HG03565 (cell line): ENCODE results near the gene C2orf80.
"Not testable (repeated sequence)": the region's sequence is repeated elsewhere in the genome, so short reads cannot be mapped to it uniquely, and the experiment has no call there.

Experiments
- ATAC-seq: cut with Tn5 transposase; IDR thresholded peaks from one replicate; pipeline ENCODE4 v1.9.1; 2021; ENCODE audit warnings: mild to moderate bottlenecking, moderate library complexity; ENCODE audit not compliant: unreplicated experiment

C2orf80 gene

DNA sequence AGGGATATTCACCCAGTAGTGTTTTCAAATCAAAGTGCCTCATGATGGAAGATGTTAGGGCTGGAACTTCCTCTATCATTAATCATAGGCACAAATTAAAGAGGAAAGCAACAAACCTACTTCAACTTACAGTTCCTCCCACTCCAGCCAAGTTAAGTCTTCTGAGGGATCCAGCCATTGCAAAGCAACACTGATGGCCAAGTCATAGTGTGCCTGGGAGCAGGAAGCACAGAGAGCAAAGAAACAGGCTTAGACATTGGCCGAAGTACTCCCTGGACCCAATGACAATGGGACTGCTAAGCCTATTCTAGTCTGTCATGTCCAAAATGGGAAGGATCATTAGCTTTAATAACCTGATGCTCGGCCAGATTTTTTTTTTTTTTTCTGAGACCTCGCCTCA lies 7.0 kb downstream of the C2orf80 start:
- ATAC-seq = no peak

DNA sequence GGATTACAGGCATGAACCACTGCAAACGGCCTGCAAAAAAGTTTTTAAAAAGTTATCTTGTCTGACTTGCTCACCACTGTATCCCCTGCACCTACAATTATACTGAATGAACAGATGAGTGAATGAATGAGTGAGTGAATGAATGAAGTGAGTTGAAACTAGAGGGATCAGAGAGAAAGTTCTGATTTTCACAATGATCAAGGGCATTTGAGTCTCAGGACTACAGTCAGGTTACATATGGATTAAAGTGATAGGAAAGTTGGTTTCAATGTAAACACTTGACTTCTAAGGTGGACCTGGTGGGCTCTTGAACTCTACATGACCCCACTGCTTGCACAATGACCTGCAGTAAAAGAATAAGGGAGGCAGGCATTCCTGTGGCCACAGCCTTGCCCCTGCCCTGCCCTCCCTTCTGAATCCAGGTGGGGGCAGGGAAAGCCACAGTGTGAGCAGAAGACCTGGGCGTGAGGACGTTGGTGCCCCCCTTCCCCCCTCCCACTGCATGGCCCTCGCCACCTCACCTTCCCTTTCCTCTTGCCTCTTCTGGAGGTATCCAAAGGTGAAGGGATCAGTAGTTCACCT lies 10.7 kb downstream of the C2orf80 start:
- ATAC-seq = no peak

DNA sequence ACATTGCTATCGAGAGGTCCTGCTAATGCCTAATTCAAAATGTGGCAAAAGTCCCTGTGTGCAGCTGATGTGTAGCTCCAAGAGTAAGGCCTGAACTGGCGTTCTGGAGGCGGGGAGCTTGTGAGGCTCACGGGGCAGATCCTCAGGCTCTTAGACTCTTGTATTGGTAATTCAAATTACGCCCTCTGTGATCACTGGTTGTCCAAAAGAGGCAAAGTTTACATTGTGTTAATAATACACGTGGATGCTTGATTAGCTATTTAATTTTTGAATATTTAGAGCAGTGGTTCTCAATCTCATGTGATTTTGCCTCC lies 14.0 kb downstream of the C2orf80 start:
- ATAC-seq = no peak

DNA sequence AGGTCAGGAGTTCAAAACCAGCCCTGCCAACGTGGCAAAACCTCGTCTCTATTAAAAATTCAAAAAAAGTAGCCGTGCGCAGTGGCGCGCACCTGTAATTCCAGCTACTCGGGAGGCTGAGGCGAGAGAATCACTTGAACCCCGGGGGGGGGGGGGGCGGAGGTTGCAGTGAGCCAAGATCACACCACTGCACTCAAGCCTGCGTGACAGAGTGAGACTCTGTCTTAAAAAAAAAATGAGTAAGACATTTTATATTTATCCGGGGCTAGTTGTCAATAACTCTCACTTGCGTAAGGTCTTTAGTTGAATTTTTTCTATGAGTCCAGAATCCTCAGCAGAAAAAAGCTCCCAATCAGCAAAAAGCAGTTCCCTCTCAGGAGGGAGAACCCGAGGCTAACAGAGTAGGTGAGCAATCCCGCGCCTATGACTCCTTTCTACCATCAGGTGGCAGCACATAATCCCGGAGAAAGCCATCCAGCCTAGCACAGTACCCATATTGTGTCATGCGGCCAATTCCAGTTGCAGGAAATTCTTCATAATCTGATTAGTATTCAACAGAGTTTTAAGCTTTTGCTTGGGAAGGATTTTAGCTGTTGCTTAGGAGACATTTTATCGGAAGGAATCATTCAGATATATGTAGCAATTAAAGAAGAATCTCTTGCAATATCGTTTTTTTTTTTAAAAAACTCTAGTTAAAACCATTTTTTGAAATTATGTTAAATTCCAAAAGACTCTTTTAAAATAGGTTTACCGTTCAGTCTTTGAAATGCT lies 14.6 kb downstream of the C2orf80 start:
- peak; percentile 98 for ATAC-seq

DNA sequence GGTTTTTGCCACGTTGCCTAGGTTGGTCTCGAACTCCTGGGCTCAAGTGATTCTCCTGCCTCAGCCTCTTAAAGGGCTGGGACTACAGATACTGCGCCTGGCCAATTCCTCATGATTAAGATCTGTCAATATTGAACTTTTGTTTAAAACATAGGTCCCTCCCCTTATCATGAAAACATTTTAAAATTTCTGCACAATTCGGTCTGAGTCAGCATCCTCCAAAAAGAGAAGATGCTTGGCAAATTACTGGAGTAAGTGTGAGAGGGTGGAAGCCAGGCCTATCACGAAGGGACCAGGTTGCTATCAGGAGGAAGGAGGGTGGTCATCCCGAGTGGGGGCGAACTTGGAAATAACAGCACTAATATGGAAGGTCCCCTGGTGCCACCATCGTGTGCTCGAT lies 15.7 kb downstream of the C2orf80 start:
- ATAC-seq = no peak

DNA sequence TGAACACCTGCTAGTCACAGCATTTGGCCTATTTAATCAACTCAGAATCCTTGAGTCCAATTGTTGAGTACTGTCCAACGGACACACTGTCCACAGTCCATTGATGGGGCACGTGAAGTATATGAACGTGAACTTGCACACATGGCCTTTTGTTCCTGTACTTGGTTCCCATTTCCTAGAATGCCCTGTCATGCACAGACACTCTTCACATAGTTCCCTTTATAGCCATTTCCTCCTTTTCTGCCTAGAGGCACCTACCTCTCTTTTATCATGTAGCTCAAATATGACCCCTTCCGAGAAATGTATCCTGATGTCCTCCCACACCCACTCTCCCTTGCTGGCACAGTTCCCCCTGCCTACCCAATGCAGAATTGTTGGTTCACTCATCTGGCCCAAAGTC lies 17.7 kb downstream of the C2orf80 start:
- no peak for ATAC-seq

DNA sequence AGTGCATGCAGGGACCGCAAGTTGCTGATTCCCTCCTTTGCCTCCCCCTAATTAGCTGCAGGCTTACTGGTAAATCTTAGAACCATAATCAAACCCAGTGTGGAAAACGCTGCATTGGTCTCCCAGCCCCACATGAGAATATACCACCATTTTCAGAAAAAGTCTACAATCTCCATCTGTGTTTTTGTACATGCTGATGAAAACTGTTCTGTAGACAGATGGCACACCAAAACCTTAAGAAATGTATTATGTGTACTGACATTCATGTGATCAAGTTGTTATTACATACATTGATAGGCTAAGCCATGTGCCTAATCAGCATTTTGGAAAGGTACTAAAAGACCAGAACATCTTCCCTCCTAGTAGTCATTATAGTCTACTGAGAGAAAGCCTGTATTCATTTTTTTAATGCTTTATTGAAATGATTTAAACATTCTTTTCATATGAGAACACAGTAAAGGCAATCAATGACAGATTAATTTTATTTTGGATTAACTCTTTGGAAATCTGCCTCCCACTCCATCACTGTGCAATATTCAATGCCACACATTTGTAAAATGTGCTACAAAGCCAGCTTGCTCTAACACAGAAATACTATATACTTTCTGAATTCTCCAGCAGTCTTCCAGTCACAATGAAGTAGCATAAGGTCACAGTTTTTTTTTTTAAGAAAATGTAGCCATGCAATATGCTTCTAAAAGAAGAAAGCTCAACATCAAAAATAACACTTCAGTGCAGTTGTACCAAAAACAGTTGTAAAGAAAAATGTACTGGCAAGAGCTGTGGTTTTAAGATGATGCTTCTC lies 24.7 kb downstream of the C2orf80 start:
- no peak for ATAC-seq

DNA sequence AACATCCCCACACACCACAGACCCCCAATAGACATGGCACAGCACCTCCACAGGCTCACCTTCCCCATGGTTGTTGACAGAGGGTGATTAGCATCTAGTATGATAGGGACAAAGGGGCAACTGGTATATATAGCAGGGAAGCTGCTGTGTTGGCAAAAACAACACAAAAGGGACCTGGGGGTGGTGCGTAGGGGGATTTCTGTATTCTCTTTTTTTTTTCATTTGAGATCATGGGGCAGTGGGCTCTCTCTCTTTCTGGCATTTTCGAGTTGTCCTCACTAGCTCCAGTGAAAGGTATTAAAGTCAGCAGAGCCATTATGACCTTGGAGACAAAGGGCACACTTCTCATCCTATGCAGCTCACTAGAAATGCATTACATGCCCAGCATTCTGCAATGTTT lies 26.3 kb downstream of the C2orf80 start, which contains the start of gene CRYGA:
TSS of gene CRYGA (minus strand) at position 101 of the 400 bp plus-strand sequence. CDS start at position 68, 33 bp downstream.
- ATAC-seq = no peak

DNA sequence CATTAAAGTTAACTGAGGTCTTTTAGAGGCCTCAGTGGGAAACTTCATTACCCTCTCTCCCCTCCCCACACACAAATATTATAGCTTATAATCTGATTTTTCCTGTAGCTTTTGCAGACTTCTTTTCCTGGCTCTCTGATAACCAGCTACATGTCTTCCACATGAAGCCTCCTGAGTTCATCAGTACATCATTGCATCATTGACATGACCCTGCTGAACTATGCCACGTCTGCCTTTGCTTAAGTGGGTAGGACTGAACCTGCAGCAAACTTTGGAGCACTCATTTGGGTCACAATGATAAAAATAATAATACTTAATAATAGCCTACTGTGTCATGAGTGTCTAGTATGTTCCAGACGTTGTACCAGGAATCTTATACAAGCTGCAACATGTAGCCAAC lies 33.4 kb downstream of the C2orf80 start:
- ATAC-seq = no peak

DNA sequence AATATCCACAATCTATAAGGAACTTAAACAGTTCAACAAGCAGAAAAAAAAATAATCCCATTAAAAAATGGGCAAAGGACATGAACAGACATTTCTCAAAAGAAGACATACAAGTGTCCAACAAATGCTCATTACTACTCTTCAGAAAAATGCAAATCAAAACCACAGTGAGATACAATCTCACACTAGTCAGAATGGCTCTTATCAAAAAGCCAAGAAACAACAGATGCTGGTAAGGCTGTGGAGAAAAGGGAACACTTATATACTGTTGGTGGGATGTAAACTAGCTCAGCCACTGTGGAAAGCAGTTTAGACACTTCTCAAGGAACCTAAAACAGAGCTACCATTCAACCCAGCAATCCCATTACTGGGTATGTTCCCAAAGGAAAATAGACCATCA lies 36.7 kb downstream of the C2orf80 start:
- no peak for ATAC-seq

DNA sequence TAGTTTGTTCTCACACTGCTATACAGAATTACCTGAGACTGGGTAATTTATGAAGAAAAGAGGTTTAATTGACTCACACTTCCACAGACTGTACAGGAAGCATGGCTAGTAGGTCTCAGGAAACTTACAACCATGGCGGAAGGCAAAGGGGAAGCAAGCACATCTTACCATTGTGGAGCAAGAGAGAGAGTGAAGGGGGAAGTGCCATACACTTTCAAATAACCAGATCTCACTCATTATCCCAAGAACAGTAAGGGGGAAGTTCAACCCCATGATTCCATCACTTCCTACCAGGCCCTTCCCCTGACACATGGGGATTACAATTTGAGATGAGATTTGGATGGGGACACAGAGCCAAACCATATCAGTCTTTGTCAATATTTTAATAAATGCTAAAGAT lies 38.9 kb downstream of the C2orf80 start:
- no peak for ATAC-seq

DNA sequence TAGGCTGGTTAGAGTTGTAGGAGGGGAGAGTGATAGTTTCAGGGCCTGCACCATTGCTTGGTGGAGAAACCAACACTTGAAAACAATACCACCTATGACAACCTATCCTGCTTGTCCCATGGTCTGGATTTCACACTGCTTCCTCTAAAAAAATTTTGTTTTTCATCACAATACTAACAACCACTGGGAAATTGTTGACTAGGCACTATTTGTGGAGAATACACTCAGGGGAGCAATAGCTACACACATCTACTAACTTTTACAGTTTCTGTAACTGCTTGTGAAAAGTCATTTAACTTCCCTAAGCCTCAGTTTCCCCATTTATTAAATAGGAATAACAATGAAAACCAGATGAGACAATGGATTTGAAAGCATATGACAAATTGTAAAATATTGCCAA lies 39.7 kb downstream of the C2orf80 start:
- no peak for ATAC-seq

DNA sequence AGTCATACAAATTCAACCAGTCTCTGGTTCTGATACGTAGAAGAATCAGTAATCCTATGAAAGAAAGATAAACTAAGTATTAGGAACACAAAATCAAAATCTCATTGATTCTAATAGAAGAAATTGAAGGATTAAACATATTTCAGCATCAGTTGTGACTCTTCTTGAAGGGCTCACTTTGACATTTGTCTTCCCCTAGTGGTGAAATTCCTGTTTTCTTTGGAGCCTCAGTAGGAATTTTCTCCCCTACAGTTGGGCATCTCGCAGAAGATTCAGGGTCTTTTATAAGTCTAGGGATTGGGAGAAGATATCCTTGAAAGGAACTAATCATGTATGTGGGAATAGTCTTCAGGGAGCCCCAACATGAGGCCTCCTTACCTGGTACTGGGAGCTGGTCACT lies 41.0 kb downstream of the C2orf80 start:
- no peak for ATAC-seq

DNA sequence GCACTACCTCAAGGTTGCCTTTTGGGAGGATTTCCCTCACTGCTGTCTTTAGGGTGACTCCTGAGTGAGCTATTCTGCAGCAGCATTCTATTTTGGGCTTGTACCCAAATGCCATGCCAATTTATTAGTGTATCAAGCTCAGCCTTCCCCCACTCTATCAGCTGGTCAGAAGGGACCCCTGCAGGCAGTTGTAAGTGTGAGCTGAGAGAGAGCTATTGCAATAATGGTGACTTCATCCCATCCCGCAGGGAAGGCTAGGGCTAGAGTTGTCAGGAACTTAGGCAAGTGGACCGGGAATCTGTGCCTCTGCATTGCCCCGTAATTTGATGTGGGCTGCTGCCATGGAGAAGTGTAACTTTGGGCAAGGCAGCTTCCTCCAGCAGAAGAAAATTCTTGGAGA lies 42.1 kb downstream of the C2orf80 start:
- no peak for ATAC-seq

DNA sequence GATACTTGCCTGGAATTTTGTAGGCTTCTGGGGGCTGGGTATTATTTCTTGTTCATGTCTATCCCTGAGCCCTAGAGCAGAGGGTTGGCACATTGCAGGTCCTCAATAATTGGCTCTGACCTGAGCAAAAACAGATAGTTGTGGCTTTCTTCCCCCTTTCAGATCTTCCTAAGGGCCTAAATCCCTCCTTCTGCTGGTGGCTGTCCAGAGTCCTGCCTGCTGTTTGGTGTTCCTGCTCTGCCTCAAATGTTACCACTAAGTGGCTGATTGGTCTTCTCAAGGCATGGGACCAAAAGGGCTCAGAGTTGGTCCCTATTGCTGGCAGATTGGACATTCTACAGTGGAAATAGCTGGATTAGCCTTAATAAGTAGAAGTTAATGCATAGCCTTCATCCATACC lies 42.8 kb downstream of the C2orf80 start:
- no peak for ATAC-seq

DNA sequence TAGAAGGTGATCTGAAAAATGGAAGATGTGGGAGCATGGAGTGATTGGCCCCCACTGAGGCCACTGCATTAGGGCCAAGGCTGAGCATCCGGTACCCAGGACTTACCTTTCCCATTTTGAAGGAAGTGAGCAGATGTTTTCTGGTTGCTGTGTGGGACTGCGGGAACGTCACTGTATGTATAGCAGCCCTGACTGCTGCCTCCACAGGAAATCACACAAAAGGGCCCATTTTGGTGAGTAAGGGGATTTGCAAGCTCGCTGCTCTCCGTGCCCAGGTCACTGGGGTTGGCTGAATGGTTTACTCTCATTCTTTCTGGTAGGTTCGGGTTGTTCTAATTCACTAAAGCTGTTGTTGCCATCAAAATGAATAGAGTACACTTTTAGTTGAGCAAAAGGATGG lies 43.8 kb downstream of the C2orf80 start, which contains the start of gene CRYGB:
TSS of gene CRYGB (minus strand) at position 153 of the 400 bp plus-strand sequence. CDS start at position 115, 38 bp downstream.
- no peak for ATAC-seq

DNA sequence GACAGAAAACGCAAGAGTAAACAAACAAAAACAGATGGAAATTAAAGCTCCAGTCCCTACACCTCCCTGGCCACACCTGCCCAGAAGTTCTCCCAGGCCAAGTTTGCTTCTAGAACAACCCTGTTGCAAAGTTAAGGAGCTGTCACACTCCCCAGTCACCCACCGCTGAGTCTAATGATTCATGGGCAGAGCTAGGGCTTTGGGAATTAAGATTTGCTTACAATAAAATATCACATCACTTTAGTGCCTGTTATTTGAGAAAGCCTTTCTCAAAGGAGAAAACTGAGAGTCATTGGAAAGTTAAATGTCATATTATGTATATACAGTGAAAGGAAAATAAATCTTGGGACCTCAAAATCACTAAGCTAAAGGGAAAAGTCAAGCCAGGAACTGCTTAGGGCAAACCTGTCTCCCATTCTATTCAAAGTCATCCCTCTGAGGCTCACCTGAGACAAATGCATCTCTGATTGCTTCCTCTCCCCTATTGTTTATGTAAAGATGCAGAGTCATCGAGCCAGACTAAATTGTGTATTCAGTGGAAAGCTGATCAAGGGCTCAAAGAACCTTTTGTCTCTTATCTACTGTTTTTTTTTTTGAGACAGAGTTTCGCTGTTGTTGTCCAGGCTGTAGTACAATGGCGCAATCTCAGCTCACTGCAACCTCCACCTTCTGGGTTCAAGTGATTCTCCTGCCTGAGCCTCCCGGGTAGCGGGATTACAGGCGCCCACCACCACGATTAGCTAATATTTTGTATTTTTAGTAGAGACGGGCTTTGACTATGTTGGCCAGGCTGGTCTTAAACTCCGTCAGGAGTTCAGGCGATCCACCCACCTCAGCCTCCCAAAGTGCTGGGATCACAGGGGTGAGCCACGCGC lies 46.7 kb downstream of the C2orf80 start:
- ATAC-seq = no peak

DNA sequence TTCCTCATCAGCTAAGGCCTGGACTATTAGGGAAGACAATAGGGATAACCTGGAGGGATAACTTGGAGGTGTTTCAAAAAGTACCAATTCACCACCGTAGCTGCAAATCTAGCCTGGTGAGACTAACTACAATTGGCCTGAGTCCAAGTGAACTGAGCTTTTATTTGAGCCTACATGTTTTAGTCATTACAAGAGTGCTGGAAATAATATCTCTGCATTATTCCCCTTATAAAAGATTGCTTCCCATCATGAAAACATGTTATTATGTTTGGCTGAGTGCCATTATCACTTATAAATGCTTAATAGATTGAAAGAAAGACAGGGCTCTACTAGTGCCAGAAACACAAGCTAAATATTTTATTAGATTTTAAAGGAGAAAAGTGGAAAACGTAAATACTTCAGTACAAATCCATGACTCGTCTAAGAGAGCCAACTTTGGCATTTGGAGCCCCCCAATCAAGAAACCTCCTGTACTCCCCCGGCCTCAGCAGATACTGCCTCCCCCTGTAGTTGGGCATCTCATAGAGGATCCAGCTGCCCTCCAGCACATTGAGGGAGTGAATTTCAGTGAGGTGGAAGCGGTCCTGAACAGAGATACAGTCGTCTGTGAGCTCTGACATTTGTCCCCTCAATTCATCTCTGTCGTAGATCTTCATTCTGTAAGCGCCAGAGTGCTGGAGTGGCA lies 47.4 kb downstream of the C2orf80 start:
- ATAC-seq = no peak

DNA sequence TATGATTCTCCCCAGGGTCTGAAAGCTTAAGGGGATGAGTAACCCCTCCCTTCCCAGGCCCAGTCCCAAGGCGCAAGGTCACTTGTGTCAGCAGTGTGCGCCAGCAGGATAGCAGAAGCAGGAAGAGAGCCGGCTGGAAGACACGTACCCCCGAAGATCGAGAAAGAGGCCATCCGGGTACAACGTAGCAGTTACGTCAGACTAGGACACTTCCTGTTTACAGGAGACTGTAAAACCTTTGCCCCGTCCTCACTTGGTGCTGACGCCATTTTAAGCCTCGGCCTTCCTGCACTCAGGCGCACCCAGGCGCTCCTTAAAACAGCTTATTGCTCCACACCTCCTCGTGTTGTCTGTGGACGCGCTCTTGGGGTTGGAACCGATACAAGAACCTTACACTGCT lies 50.4 kb downstream of the C2orf80 start:
- ATAC-seq = no peak

DNA sequence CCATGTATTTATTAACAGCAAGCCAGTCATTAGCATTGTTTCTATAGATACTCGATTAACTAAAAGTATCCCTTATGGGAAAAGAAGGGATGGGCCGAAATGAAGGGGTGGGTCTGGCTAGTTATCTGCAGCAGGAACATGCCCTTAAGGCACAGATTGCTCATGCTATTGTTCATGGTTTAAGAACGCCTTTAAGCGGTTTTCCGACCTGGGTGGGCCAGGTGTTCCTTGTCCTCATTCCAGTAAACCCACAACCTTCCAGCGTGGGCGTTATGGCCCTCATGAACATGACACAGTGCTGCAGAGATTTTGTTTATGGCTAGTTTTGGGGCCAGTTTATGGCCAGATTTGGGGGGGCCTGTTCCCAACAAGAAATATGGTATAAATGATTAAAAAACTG lies 51.5 kb downstream of the C2orf80 start:
- not testable (repeated sequence) for ATAC-seq
